ENCODE data around the gene PSMG4. TPM values are rescaled to one million over a fixed set of nuclear protein-coding genes. Genes with fewer than 3 reads are reported as not detected.

PSMG4 gene
- total and polyA plus RNA-seq, 2 of the 8 experiments (the other 6 are each of a cell fraction or from before 2014, with no cell fraction given): 40.6 to 113 TPM

- TF ChIP-seq RXRA (IDR thresholded peaks at IDR 0.05; ENCODE audit: insufficient read depth, low read depth, low read length) (no peak), JUN (IDR thresholded peaks at IDR 0.05; ENCODE audit: low read depth, low read length) (no peak), TEAD4 (IDR thresholded peaks at IDR 0.05; ENCODE audit: low read depth, low read length) (no peak), HDAC2 (IDR thresholded peaks at IDR 0.05; ENCODE audit: borderline replicate concordance in 1 of 2, low read depth in 2 of 2, low read length in 2 of 2) (no peak)
These were observed 4.3 kb downstream of the PSMG4 start (continued) for GRCh38 chr6:3263096-3263495.

All from H1 (cell line).